GM18526 (cell line): ENCODE data around the gene DGKI.

Experiments used
- POLR2A ChIP-seq: IDR thresholded peaks from 3 replicates; pipeline ENCODE4 v1.6.1; 2011; ENCODE audit not compliant: insufficient read length; ENCODE audit errors: extremely low read depth

The DGKI gene

GRCh38 chr7:137469858-137470257 lies 376.9 kb downstream of the DGKI start:
- TF ChIP-seq POLR2A, result no peak

- TF ChIP-seq POLR2A, result no peak
Measured at GRCh38 chr7:137469191-137469811, 377.5 kb downstream of the DGKI start.

GRCh38 chr7:137462847-137463246 lies 383.9 kb downstream of the DGKI start:
- no peak for TF ChIP-seq POLR2A

GRCh38 chr7:137462074-137462715 lies 384.6 kb downstream of the DGKI start:
- no peak for TF ChIP-seq POLR2A

GRCh38 chr7:137458399-137458798 lies 388.4 kb downstream of the DGKI start:
- no peak for TF ChIP-seq POLR2A

- TF ChIP-seq POLR2A, result no peak
Measured at GRCh38 chr7:137454767-137455166, 392.0 kb downstream of the DGKI start.

GRCh38 chr7:137454246-137454724 lies 392.5 kb downstream of the DGKI start:
- TF ChIP-seq POLR2A, result no peak

- TF ChIP-seq POLR2A, result no peak
Measured at GRCh38 chr7:137453356-137453755, 393.4 kb downstream of the DGKI start.

GRCh38 chr7:137449016-137449415 lies 397.8 kb downstream of the DGKI start:
- no peak for TF ChIP-seq POLR2A

- no peak for TF ChIP-seq POLR2A
Measured at GRCh38 chr7:137446025-137446424, 400.7 kb downstream of the DGKI start.

GRCh38 chr7:137445268-137445667 lies 401.5 kb downstream of the DGKI start:
- no peak for TF ChIP-seq POLR2A

GRCh38 chr7:137443616-137444015 lies 403.2 kb downstream of the DGKI start:
- TF ChIP-seq POLR2A, result no peak

- no peak for TF ChIP-seq POLR2A
Measured at GRCh38 chr7:137441451-137441850, 405.3 kb downstream of the DGKI start.

GRCh38 chr7:137439829-137440825 lies 406.6 kb downstream of the DGKI start:
- TF ChIP-seq POLR2A, result no peak

GRCh38 chr7:137434946-137435345 lies 411.8 kb downstream of the DGKI start:
- no peak for TF ChIP-seq POLR2A

GRCh38 chr7:137434530-137434929 lies 412.2 kb downstream of the DGKI start:
- TF ChIP-seq POLR2A, result no peak
